Measurements from ENCODE around the gene MOB3A. TPM values are rescaled to one million over a fixed set of nuclear protein-coding genes. Genes with fewer than 3 reads are reported as not detected.

The MOB3A gene
- total RNA-seq, 1 donor, result 34.0 TPM

- Histone ChIP-seq H4K20me1 (ENCODE audit: insufficient read depth, low read length) (peaks cover 8% of the 10 kb centered on the region), H3K4me2 (ENCODE audit: insufficient read depth, low read length) (no peak overlapping the region), H3K27me3 (ENCODE audit: insufficient read depth, low read length) (no peaks in the 10 kb centered on the region), H3K27ac (ENCODE audit: low read depth, low read length) (no peak overlapping the region), H3K36me3 (ENCODE audit: insufficient read depth, low read length) (no peaks in the 10 kb centered on the region), H3K4me1 (ENCODE audit: insufficient read depth, low read length) (peaks cover 19% of the 10 kb centered on the region), H3K4me3 (ENCODE audit: insufficient read depth, low read length) (no peak overlapping the region), H3K9me3 (ENCODE audit: low read depth, low read length) (no peaks in the 10 kb centered on the region), H3K79me2 (ENCODE audit: insufficient read depth, low read length) (peaks cover 11% of the 10 kb centered on the region), H2AFZ (ENCODE audit: low read length) (no peak overlapping the region)
- TF ChIP-seq CTCF (IDR thresholded peaks at IDR 0.05; ENCODE audit: extremely low read depth, low read depth, low read length), result no peak
- peak; percentile 65 for DNase-seq (ENCODE audit: insufficient read length, low spot score, missing footprints)
Observed at GRCh38 chr19:2054763-2055162, 41.4 kb downstream of the MOB3A start.

- peaks cover 22% of the 10 kb centered on the region for H3K4me1 ChIP-seq (ENCODE audit: insufficient read depth, low read length)
- H3K27ac ChIP-seq (ENCODE audit: low read depth, low read length), result no peak overlapping the region
- DNase-seq (ENCODE audit: insufficient read length, low spot score, missing footprints), result peak; percentile 54
- no peak overlapping the region for H3K4me2 ChIP-seq (ENCODE audit: insufficient read depth, low read length)
- H3K36me3 ChIP-seq (ENCODE audit: insufficient read depth, low read length), result no peaks in the 10 kb centered on the region
- no peak overlapping the region for H3K4me3 ChIP-seq (ENCODE audit: insufficient read depth, low read length)
- no peaks in the 10 kb centered on the region for H3K27me3 ChIP-seq (ENCODE audit: insufficient read depth, low read length)
- H2AFZ ChIP-seq (ENCODE audit: low read length), result no peak overlapping the region
- TF ChIP-seq CTCF (IDR thresholded peaks at IDR 0.05; ENCODE audit: extremely low read depth, low read depth, low read length), result no peak
- no peaks in the 10 kb centered on the region for H3K9me3 ChIP-seq (ENCODE audit: low read depth, low read length)
- H4K20me1 ChIP-seq (ENCODE audit: insufficient read depth, low read length), result peaks cover 18% of the 10 kb centered on the region
- H3K79me2 ChIP-seq (ENCODE audit: insufficient read depth, low read length), result peaks cover 20% of the 10 kb centered on the region
Observed at GRCh38 chr19:2053601-2054389, 42.3 kb downstream of the MOB3A start.

- peak; percentile 51 for DNase-seq (ENCODE audit: insufficient read length, low spot score, missing footprints)
- Histone ChIP-seq H3K27ac (ENCODE audit: low read depth, low read length) (peak overlapping the region; percentile 63), H3K36me3 (ENCODE audit: insufficient read depth, low read length) (no peaks in the 10 kb centered on the region), H3K79me2 (ENCODE audit: insufficient read depth, low read length) (peaks cover 38% of the 10 kb centered on the region), H3K9me3 (ENCODE audit: low read depth, low read length) (no peaks in the 10 kb centered on the region), H3K4me3 (ENCODE audit: insufficient read depth, low read length) (peak overlapping the region; percentile 86), H4K20me1 (ENCODE audit: insufficient read depth, low read length) (peaks cover 36% of the 10 kb centered on the region), H3K4me1 (ENCODE audit: insufficient read depth, low read length) (peaks cover 27% of the 10 kb centered on the region), H2AFZ (ENCODE audit: low read length) (peak overlapping the region; percentile 90), H3K4me2 (ENCODE audit: insufficient read depth, low read length) (peak overlapping the region; percentile 83), H3K27me3 (ENCODE audit: insufficient read depth, low read length) (no peaks in the 10 kb centered on the region)
- no peak for TF ChIP-seq CTCF (IDR thresholded peaks at IDR 0.05; ENCODE audit: extremely low read depth, low read depth, low read length)
Observed at GRCh38 chr19:2051773-2052704, 44.1 kb downstream of the MOB3A start.
